GM21723 (cell line): Measurements from ENCODE around the gene SCMH1.
A peak's percentile ranks its signal among the peaks of the same experiment; 100 is the strongest.

ENCODE experiments used
- ATAC-seq: cut with Tn5 transposase; IDR thresholded peaks from one replicate; pipeline ENCODE4 v1.9.1; 2021; ENCODE audit warnings: mild to moderate bottlenecking, moderate library complexity; ENCODE audit not compliant: unreplicated experiment

SCMH1 gene

GRCh38 chr1:41241749-41242341 is at the start of gene SCMH1:
Gene SCMH1 (minus strand): TSS chr1:41242306. CDS start chr1:41186133, 56,173 bp downstream.
- peak; percentile 40 for ATAC-seq

DNA sequence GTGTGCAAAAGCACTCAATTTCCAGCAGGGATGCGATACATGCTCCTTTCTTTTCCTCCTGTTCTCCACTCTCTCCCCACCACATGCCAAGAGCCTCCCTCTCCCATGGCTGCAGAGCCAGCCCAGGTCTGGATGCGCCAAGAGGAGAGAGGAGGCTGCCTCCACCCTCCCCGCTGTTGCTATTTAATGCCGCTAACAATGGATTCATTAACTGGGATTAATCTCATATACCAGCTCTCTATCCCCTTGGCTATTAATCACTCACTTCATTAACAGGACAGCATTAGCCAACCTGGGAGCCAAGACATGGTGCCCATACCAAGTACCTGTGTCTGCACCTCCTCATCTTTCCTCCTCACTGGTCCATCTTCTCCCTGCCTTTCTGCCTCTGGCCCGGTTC is 49.1 kb upstream of the SCMH1 start:
- ATAC-seq: no peak

- no peak for ATAC-seq
Measured at GRCh38 chr1:41289196-41289595, 47.1 kb upstream of the SCMH1 start.

- ATAC-seq: no peak
Measured at GRCh38 chr1:41286992-41287391, 44.9 kb upstream of the SCMH1 start.

- no peak for ATAC-seq
Measured at GRCh38 chr1:41286486-41286885, 44.4 kb upstream of the SCMH1 start.

DNA sequence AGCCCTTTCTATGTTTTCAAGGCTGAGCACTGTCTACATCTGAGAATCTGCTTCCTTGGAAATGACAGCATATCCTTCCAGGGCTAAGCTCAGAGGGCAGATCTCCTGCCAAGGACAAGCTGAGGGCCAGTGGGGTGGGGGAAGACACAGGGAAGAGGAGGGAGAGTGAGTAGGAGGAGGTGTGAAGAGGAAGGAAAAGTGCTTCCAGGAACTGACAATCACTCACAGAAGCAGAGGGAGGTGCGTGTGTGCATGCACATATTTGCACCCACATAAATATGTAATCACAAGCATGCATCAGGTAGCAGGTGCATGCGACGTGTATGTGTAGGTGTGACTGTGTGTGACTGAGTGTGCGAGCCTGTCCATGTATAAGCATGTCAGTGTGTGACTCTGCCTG is 43.7 kb upstream of the SCMH1 start:
- ATAC-seq: no peak

DNA sequence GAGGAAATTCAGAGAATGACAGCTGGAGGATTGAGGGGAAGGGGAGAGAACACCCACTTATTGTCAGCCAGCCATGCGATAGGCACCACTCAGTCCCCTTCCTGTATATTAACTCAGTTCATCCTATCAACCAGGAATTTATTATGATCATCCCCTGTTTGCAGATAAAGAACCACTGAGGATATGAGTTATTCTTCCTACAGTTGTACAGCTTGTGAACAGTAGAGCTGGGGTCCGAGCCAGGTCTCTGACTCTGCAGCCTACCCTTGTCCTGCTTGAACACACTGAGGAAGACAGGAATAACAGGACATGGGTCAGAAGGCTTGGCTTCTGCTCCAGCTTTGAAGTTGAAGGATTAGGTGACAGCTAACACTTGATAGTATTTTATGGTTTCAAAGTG is 42.0 kb upstream of the SCMH1 start:
- no peak for ATAC-seq

- ATAC-seq: no peak
Measured at GRCh38 chr1:41282679-41283317, 40.7 kb upstream of the SCMH1 start.

- ATAC-seq: no peak
Measured at GRCh38 chr1:41281334-41281733, 39.2 kb upstream of the SCMH1 start.

- no peak for ATAC-seq
Measured at GRCh38 chr1:41280202-41281032, 38.3 kb upstream of the SCMH1 start.

DNA sequence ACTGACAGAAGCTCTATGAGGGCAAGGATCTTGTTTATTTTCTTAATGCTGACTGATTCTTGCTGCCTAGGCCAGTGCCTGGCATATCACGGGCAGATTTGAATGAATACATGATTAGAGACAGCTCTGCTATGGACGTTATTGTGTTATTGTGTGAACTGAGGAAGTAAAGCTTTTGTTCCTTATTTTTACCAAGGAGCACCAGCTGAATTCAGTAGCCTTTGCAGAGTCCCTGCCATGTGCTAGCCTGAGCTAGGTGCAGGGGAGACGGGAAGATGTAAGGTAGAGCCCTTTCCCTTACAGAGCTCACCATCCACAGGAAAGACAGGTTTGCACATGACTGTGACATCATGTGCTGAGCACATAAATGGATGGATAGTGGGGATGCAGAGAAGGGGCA is 36.0 kb upstream of the SCMH1 start:
- ATAC-seq: no peak

GRCh38 chr1:41277371-41277975 is 35.4 kb upstream of the SCMH1 start:
- ATAC-seq: no peak

GRCh38 chr1:41275831-41276230 is 33.7 kb upstream of the SCMH1 start:
- ATAC-seq: no peak

GRCh38 chr1:41274752-41275545 is 32.8 kb upstream of the SCMH1 start:
- no peak for ATAC-seq

DNA sequence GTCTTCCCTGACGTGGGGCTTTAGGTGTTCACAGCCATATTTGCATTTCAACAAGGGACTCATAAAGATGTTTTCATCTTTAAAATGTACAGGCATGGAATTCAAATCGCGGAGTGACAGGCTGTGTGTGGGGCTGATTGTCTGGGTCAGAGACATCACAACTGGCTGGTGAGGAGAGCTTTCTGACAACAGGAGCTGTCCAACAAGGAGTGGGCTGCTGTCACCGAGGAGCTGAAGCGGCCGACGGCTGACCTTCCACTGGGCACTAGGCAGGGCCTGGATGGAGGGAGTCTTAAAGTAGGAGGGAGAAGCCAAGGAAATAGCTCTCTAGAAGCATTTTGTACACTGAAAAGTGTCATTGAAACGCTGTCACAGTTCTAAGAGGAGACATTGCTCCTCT is 30.5 kb upstream of the SCMH1 start:
- no peak for ATAC-seq

- no peak for ATAC-seq
Measured at GRCh38 chr1:41268154-41268770, 26.2 kb upstream of the SCMH1 start.

DNA sequence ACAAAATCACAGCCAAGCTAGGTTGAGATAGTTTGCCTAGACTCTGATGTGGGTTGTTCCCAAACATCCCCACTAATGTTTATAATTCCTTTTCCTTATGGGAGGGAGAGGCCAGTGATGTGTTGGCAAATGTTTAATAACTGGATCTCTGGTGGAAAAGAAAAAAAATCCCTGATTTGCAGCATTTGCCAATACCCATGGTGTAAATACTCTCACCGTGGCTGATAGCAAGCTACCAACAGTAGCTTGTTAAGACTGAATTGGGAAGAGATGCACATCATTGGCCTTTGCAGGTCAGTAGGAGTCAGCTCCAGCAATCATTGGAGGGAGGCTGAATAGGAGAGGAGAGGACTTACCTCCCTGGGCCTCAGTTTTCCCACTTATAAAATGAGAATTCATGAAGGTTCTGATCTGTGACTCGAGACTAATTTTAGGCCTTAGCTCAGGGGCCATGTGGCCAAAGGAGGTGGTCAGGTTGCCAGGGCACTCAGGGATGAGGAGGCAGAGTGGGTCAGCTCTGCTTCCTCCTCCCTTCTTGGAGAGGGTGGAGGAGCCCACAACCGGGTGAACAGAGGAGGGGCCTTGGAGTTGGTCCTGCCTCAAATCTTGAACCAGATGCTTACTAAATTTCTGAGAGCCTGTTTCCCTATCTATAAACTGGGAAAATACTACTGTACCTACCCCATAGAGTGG is 20.0 kb upstream of the SCMH1 start:
- no peak for ATAC-seq

DNA sequence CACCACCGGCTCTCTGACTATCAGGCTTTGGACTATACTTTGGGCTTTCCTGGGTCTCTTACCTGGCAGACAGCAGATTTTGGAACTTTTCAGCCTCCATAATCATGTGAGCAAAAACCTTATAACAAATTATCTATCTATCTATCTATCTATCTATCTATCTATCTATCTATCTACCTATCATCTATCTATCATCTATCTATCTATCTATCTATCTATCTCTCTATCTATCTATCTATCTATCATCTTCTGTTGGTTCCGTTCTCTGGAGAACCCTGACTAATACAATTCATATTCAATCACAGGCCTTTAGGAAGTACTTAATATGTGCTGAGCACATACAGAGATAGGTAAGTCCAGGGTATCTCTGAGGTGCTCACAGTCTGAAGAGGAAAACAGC is 18.7 kb upstream of the SCMH1 start:
- no peak for ATAC-seq

DNA sequence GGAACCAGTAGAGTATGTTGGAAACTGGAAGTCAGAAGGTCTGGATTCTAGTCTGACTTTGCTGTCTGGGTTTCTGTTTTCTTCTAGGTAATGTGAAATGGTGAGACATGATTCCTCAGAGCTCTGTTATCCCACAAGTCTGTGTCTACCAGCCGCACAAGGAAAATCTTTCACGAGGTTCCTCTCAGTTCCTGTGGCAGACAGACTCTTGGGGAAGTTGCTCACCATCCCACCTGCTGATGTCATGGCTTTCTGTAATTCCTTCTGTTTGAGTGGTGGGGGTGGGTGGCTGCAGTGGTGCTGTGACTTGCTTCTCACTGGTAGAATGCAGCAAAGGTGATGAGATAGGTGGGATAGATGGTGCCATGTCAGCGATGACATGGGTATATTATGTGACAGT is 17.1 kb upstream of the SCMH1 start:
- no peak for ATAC-seq

DNA sequence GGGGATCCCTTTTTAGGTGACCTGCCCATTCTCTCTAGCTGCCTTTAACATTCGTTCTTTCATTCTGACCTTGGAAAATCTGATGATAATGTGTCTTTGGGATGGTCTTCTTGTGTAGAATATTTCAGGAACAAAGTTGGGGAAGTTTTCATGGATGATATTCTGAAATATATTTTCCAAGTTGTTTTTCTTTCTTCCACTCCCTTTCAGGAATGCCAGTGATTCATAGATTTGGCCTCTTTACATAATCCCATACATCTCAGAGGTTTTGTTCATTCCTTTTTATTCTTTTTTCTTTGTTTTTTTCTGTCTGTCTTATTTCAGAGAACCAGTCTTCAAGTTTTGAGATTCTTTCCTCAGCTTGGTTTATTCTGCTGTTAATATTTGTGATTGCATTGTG is 13.9 kb upstream of the SCMH1 start:
- no peak for ATAC-seq
